H1 (cell line): ENCODE data around the gene DIS3. TPM values are rescaled to one million over a fixed set of nuclear protein-coding genes. Genes with fewer than 3 reads are reported as not detected.

ENCODE experiments used
- CTCF ChIA-PET: fragments of 300-600 bp; sonication (Branson Sonifier 250); formaldehyde crosslinking; loops from one replicate; lab custom pipeline; 2021; ENCODE audit not compliant: partially characterized antibody; lab: Charles Lee
- POLR2A ChIA-PET: fragments of 300-600 bp; sonication (Branson Sonifier 250); formaldehyde crosslinking; loops from one replicate; lab custom pipeline; 2021; ENCODE audit warnings: inconsistent platforms; ENCODE audit not compliant: partially characterized antibody; lab: Charles Lee
- DNase-seq, 2 experiments: peaks; one replicate each; pipeline versions ENCODE4 v3.0.0 to v3.0.0-alpha.2; 2010 to 2022; ENCODE audit warnings: low spot score in 2 of 2, low read depth in 1 of 2, mixed read lengths in 1 of 2
- FAIRE-seq: peaks from 2 replicates; lab custom pipeline; 2011; peaks lifted over from hg19 to GRCh38; lab: Jason Lieb, UNC
- H2AFZ ChIP-seq: 2 replicates; pipeline ENCODE4 v1.8.1; 2012; ENCODE audit warnings: low read length, inconsistent platforms
- H2AK5ac ChIP-seq: 2 replicates; pipeline ENCODE4 v1.6.1; 2013; ENCODE audit warnings: low read depth, low read length
- H2BK120ac ChIP-seq: replicated peaks from 2 replicates; pipeline ENCODE3; 2013; ENCODE audit warnings: low read depth, low read length, inconsistent platforms
- H2BK12ac ChIP-seq: 2 replicates; pipeline ENCODE4 v1.6.1; 2013; ENCODE audit warnings: low read depth, low read length
- H2BK15ac ChIP-seq: 2 replicates; pipeline ENCODE4 v1.6.1; 2013; ENCODE audit warnings: low read length
- H2BK20ac ChIP-seq: 2 replicates; pipeline ENCODE4 v1.6.1; 2013; ENCODE audit warnings: low read length
- H2BK5ac ChIP-seq: 2 replicates; pipeline ENCODE4 v1.6.1; 2013; ENCODE audit warnings: low read depth, low read length
- H3K14ac ChIP-seq: 2 replicates; pipeline ENCODE4 v1.6.1; 2013; ENCODE audit warnings: inconsistent platforms; ENCODE audit not compliant: insufficient read length
- H3K18ac ChIP-seq: 2 replicates; pipeline ENCODE4 v1.6.1; 2013; ENCODE audit warnings: low read length; ENCODE audit errors: extremely low read depth
- H3K23ac ChIP-seq: 2 replicates; pipeline ENCODE4 v1.6.1; 2013; ENCODE audit warnings: inconsistent platforms; ENCODE audit not compliant: insufficient read length
- H3K23me2 ChIP-seq: 2 replicates; pipeline ENCODE4 v1.6.1; 2013; ENCODE audit warnings: low read depth, low read length
- H3K27ac ChIP-seq: 2 replicates; pipeline ENCODE4 v1.6.1; 2011; ENCODE audit warnings: low read depth, low read length, inconsistent platforms
- H3K27me3 ChIP-seq, 4 experiments: replicated peaks in 1 of 4; 1 replicate in 1 of 4; 2 replicates in 3 of 4; pipeline versions ENCODE4 v1.6.1 to v1.8.1; 2011 to 2013; ENCODE audit warnings: low read length in 3 of 4, mild to moderate bottlenecking in 3 of 4, inconsistent platforms in 2 of 4, mixed read lengths in 2 of 4, moderate library complexity in 1 of 4; ENCODE audit not compliant: control insufficient read depth in 3 of 4, insufficient read depth in 3 of 4; ENCODE audit errors: extremely low read depth in 1 of 4
- H3K36me3 ChIP-seq, 4 experiments: 2 replicates each; pipeline versions ENCODE4 v1.6.1 to v1.8.1; 2011 to 2013; ENCODE audit warnings: mild to moderate bottlenecking in 4 of 4, low read length in 3 of 4, moderate library complexity in 2 of 4, control low read depth in 1 of 4, inconsistent platforms in 1 of 4; ENCODE audit not compliant: insufficient read depth in 4 of 4, control insufficient read depth in 2 of 4
- H3K4ac ChIP-seq: replicated peaks from 2 replicates; pipeline ENCODE3; 2013; ENCODE audit warnings: low read length, low read depth, mixed read lengths, inconsistent platforms; ENCODE audit not compliant: insufficient read length
- H3K4me1 ChIP-seq, 4 experiments: replicated peaks in 1 of 4; 1 replicate in 1 of 4; 2 replicates in 3 of 4; pipeline versions ENCODE4 v1.6.1 to v1.8.1; 2011 to 2013; ENCODE audit warnings: low read length in 3 of 4, inconsistent platforms in 2 of 4, mixed read lengths in 1 of 4; ENCODE audit not compliant: insufficient read depth in 4 of 4, control insufficient read depth in 3 of 4
- H3K4me2 ChIP-seq, 2 experiments: 2 replicates each; pipeline versions ENCODE4 v1.6.1 to v1.8.1; 2011 to 2013; ENCODE audit warnings: low read depth in 2 of 2, low read length in 2 of 2, control low read depth in 1 of 2, inconsistent platforms in 1 of 2, mild to moderate bottlenecking in 1 of 2; ENCODE audit not compliant: insufficient read depth in 1 of 2
- H3K4me3 ChIP-seq, 4 experiments: fragments of 200-600, 300-600 bp in 1 of 4; sonication (generic), shearing (Covaris generic), sonication (Bioruptor Twin) in 1 of 4; 2 replicates each; pipeline versions ENCODE4 v1.5.1 to v1.8.1; 2011 to 2016; ENCODE audit warnings: low read length in 4 of 4, low read depth in 3 of 4, control low read depth in 2 of 4, inconsistent platforms in 2 of 4, mild to moderate bottlenecking in 2 of 4, mixed read lengths in 1 of 4, moderate library complexity in 1 of 4; ENCODE audit not compliant: insufficient read depth in 2 of 4; ENCODE audit errors: extremely low read depth in 1 of 4
- H3K56ac ChIP-seq: replicated peaks from 2 replicates; pipeline ENCODE3; 2013; ENCODE audit warnings: low read depth, mild to moderate bottlenecking, mixed read lengths, low read length, inconsistent platforms; ENCODE audit not compliant: insufficient read length
- H3K79me1 ChIP-seq: 2 replicates; pipeline ENCODE4 v1.6.1; 2013; ENCODE audit warnings: low read depth, low read length, control low read depth
- H3K79me2 ChIP-seq, 2 experiments: 2 replicates each; pipeline versions ENCODE4 v1.6.1 to v1.8.1; 2012 to 2013; ENCODE audit warnings: low read length in 2 of 2, mild to moderate bottlenecking in 2 of 2, inconsistent platforms in 1 of 2; ENCODE audit not compliant: insufficient read depth in 2 of 2, control insufficient read depth in 1 of 2
- H3K9ac ChIP-seq, 4 experiments: replicated peaks in 1 of 4; 1 replicate in 1 of 4; 2 replicates in 3 of 4; pipeline versions ENCODE4 v1.6.1 to v1.8.1; 2011 to 2013; ENCODE audit warnings: low read depth in 3 of 4, low read length in 3 of 4, control low read depth in 2 of 4, mild to moderate bottlenecking in 2 of 4, moderate library complexity in 2 of 4, inconsistent platforms in 1 of 4; ENCODE audit errors: extremely low read depth in 1 of 4
- H3K9me3 ChIP-seq, 2 experiments: 2 replicates each; pipeline versions ENCODE4 v1.6.1 to v1.8.1; 2012 to 2013; ENCODE audit warnings: mild to moderate bottlenecking in 2 of 2, moderate library complexity in 2 of 2, control low read depth in 1 of 2, inconsistent platforms in 1 of 2, low read depth in 1 of 2, low read length in 1 of 2, mixed read lengths in 1 of 2; ENCODE audit not compliant: insufficient read depth in 2 of 2
- H4K20me1 ChIP-seq, 2 experiments: replicated peaks in 1 of 2; 2 replicates each; pipeline versions ENCODE3 to v1.8.1; 2011 to 2013; ENCODE audit warnings: inconsistent platforms in 2 of 2, low read length in 2 of 2, mild to moderate bottlenecking in 1 of 2; ENCODE audit not compliant: insufficient read depth in 2 of 2, control insufficient read depth in 1 of 2
- H4K5ac ChIP-seq: 2 replicates; pipeline ENCODE4 v1.6.1; 2013; ENCODE audit warnings: low read length, low read depth, mixed read lengths, inconsistent platforms; ENCODE audit not compliant: insufficient read length
- H4K8ac ChIP-seq: 2 replicates; pipeline ENCODE4 v1.8.0; 2013; ENCODE audit warnings: mild to moderate bottlenecking, moderate library complexity, low read length, inconsistent platforms; ENCODE audit not compliant: insufficient read depth; ENCODE audit errors: extremely low read depth
- H4K91ac ChIP-seq: replicated peaks from 2 replicates; pipeline ENCODE3; 2013; ENCODE audit warnings: low read length, mixed read lengths, inconsistent platforms; ENCODE audit not compliant: insufficient read length
- CREB1 ChIP-seq: IDR thresholded peaks from 2 replicates; pipeline ENCODE4 v1.6.1; 2012; ENCODE audit warnings: inconsistent platforms
- KDM1A ChIP-seq: fragments of 200-600, 300-600 bp; sonication (generic); IDR thresholded peaks from 2 replicates; pipeline ENCODE4 v1.7.1; 2016; ENCODE audit warnings: mild to moderate bottlenecking, low read length, borderline replicate concordance
- WGBS, 2 experiments: shearing (Covaris generic) in 1 of 2; methylation state at CpG; one replicate each; pipeline versions ENCODE4 v1.1.6 to v1.1.7; 2013 to 2015; ENCODE audit warnings: low lambda C conversion rate in 2 of 2, mixed read lengths in 2 of 2, inconsistent platforms in 1 of 2, low coverage in 1 of 2, missing lambda C conversion rate in 1 of 2; ENCODE audit not compliant: insufficient replicate concordance in 2 of 2, insufficient coverage in 1 of 2, insufficient read length in 1 of 2; ENCODE audit errors: extremely low coverage in 1 of 2, missing lambda C conversion rate in 1 of 2; 5-methylcytosine and 5-hydroxymethylcytosine counted together
- polyA plus RNA-seq, 7 experiments: library from polyadenylated mRNA; depleted of rRNA in 3 of 7; stranded (reverse) in 5 of 7; unstranded in 2 of 7; fragments of >200 nt in 5 of 7; fragments of 200-250 nt in 2 of 7; gene quantifications; 1 replicate in 5 of 7; 2 replicates in 1 of 7; 4 replicates in 1 of 7; pipeline versions ENCODE4 v1.2.1 to v1.2.3, GENCODE V29; 2011 to 2013; ENCODE audit warnings: missing spikeins in 2 of 7, mixed read lengths in 2 of 7
- total RNA-seq: library from RNA; stranded (reverse); fragmentation: NEBNext Ultra II Directional; extraction: Animal tissue kit (Norgen Biotek cat#: 25700); gene quantifications from 2 replicates; pipeline ENCODE4 v1.2.1, GENCODE V29; 2021

DIS3 gene
- total and polyA plus RNA-seq, 2 of the 8 experiments (the other 6 are each of a cell fraction or from before 2014, with no cell fraction given): 10.8 to 39.9 TPM

DNA sequence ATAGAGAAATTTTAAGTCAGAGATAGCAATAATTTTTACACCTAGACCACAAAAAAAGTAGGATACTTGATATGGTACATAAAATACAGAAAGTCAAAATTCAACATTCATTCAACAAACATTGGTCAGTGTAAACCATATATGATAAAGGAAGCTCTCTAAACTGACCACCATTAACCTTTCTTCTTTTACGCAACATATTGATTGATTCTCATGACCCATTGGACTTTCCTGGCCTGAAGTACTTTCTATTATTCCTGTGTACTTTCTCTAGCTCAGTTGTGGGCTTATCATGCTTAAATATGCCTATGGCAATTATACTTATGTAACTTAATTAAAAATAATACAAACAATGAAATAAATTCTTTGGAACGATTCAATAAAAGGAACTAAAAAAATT lies 10.9 kb upstream of the DIS3 start:
- no peak for TF ChIP-seq KDM1A
- TF ChIP-seq CREB1: no peak
- FAIRE-seq (no peak), DNase-seq (no peak)
- Histone ChIP-seq H4K20me1 (peaks cover 0 to 2% of the 10 kb centered on the region in 2 experiments), H2BK12ac (no peak overlapping the region), H3K23ac (no peak overlapping the region), H3K79me1 (no peaks in the 10 kb centered on the region), H2BK5ac (no peak overlapping the region), H4K8ac (no peak overlapping the region), H3K18ac (no peak overlapping the region), H4K91ac (no peak overlapping the region), H3K4me3 (no peak overlapping the region), H2AK5ac (no peak overlapping the region), H3K56ac (no peak overlapping the region), H3K27ac (no peak overlapping the region), H2BK15ac (no peak overlapping the region), H4K5ac (no peak overlapping the region), H3K14ac (no peak overlapping the region), H2AFZ (no peak overlapping the region), H3K36me3 (peaks cover 0 to 27% (median 1%) of the 10 kb centered on the region in 4 experiments; a peak in 5 of 8 replicates), H3K4me1 (no peaks in the 10 kb centered on the region), H3K23me2 (no peaks in the 10 kb centered on the region), H3K9me3 (no peaks in the 10 kb centered on the region), H2BK120ac (no peak overlapping the region), H2BK20ac (no peak overlapping the region), H3K4ac (no peak overlapping the region), H3K27me3 (no peaks in the 10 kb centered on the region), H3K4me2 (no peak overlapping the region), H3K79me2 (no peaks in the 10 kb centered on the region; a peak in 1 of 4 replicates), H3K9ac (no peak overlapping the region)
- ChIA-PET CTCF (interaction anchor here (1.1 to 1.2 kb wide), 2 partner anchors 10 to 16 kb away, joined by 3 to 4 read pairs; no protein-coding TSS in a partner anchor), POLR2A (interaction anchor here (0.7 kb wide), 1 partner anchor 22 kb away, joined by 3 read pairs; no protein-coding TSS in a partner anchor)
- 91% methylated on average over 2 of the region's 2 CpGs; no CpG with 5 or more reads in 1 of the 2 experiments for WGBS, 2 experiments
